ENCODE results near the gene PDE2A. TPM values are rescaled to one million over a fixed set of nuclear protein-coding genes. Genes with fewer than 3 reads are reported as not detected.

The PDE2A gene
- total RNA-seq, 1 donor from 2014 or later, result 4.0 TPM

DNA sequence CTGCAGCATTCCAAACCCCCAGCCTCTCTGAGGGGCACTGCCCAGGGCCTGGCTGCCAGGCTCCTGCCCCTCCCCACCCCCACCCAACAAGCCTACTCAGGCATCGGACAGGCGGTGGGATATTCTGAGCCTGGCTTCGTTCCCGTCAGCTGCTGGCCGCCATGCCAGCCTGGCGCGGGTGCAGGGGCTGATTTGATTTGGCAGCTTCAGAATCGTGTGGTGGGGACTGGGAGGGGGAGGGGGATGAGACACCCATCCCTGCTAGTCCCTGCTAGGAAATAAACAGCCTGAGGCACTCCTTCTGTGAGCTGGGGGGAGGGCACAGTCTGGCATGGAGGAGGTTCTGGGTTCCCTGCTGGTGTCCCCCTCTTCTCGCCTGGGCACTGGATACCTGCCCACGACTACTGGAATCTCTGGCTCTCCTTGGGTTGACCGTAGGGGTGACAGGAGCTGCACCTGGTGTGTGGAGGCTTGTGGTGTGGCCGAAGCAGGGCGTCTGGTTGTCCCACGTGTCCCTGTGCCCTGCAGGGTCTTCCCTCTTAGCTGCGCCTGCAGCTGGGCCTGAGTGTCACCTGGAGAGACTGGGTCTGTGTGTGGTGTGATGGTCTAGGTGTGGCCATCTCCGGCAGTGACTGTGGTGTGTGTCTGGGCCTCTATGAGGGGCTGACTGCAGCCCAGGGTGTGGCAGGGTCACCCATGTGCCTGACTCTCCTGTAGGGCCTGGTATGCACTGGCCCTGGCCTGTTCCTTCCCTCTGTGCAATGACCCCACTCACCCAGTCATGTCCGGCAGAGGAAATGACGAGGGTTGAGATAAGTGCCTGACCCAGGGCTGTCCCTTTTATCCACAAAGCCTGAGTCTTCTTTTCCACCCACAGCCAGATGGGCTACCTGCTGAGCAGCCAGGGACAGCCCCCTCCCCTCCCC is 42.2 kb downstream of the PDE2A start:
- H3K27ac Mint-ChIP-seq, result no peak overlapping the region
- TF ChIP-seq, protein P1, sequence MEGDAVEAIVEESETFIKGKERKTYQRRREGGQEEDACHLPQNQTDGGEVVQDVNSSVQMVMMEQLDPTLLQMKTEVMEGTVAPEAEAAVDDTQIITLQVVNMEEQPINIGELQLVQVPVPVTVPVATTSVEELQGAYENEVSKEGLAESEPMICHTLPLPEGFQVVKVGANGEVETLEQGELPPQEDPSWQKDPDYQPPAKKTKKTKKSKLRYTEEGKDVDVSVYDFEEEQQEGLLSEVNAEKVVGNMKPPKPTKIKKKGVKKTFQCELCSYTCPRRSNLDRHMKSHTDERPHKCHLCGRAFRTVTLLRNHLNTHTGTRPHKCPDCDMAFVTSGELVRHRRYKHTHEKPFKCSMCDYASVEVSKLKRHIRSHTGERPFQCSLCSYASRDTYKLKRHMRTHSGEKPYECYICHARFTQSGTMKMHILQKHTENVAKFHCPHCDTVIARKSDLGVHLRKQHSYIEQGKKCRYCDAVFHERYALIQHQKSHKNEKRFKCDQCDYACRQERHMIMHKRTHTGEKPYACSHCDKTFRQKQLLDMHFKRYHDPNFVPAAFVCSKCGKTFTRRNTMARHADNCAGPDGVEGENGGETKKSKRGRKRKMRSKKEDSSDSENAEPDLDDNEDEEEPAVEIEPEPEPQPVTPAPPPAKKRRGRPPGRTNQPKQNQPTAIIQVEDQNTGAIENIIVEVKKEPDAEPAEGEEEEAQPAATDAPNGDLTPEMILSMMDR (IDR thresholded peaks at IDR 0.05; ENCODE audit: unreplicated experiment), result no peak
- H3K9me3 Mint-ChIP-seq (ENCODE audit: low read depth), result no peaks in the 10 kb centered on the region
- H3K27me3 Mint-ChIP-seq, result peaks cover 51% of the 10 kb centered on the region
- H3K36me3 Mint-ChIP-seq (ENCODE audit: insufficient read depth), result no peaks in the 10 kb centered on the region
- no peaks in the 10 kb centered on the region for H3K4me1 Mint-ChIP-seq (ENCODE audit: low read depth)
- DNase-seq (ENCODE audit: low spot score, unreplicated experiment), result no peak
- no peak overlapping the region for H3K4me3 Mint-ChIP-seq (ENCODE audit: low read depth)

GRCh38 chr11:72630104-72630852 is 43.9 kb downstream of the PDE2A start:
- TF ChIP-seq, protein P1 (IDR thresholded peaks at IDR 0.05; ENCODE audit: unreplicated experiment), result no peak
- Mint-ChIP-seq H3K4me1 (ENCODE audit: low read depth) (peaks cover 3% of the 10 kb centered on the region), H3K27ac (no peak overlapping the region), H3K9me3 (ENCODE audit: low read depth) (no peaks in the 10 kb centered on the region), H3K27me3 (peaks cover 36% of the 10 kb centered on the region), H3K36me3 (ENCODE audit: insufficient read depth) (no peaks in the 10 kb centered on the region), H3K4me3 (ENCODE audit: low read depth) (no peak overlapping the region)
- DNase-seq (ENCODE audit: low spot score, unreplicated experiment), result no peak

DNA sequence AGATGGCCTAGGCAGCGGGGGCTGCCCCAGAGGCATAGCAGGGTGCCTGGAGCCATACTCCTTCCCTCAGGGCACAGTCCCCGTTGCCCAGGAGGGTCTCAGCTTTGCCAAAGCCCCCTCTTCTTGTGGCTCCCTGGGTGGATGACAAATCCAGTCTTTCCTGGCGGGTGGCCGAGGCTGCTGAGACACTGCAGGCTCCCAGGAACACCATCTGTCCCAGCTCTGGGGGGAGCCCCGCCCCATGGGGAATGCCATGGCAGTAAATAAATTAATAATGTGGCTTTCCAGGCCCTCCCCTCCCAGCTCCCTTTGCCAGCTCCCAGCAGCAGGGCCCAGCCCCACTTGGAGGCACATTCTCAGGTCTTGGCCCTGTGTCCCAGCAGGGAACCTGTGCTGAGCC is 45.0 kb downstream of the PDE2A start:
- Mint-ChIP-seq H3K4me3 (ENCODE audit: low read depth) (no peak overlapping the region), H3K27ac (no peak overlapping the region), H3K4me1 (ENCODE audit: low read depth) (peaks cover 3% of the 10 kb centered on the region), H3K36me3 (ENCODE audit: insufficient read depth) (no peaks in the 10 kb centered on the region), H3K9me3 (ENCODE audit: low read depth) (no peaks in the 10 kb centered on the region), H3K27me3 (peaks cover 34% of the 10 kb centered on the region)
- no peak for DNase-seq (ENCODE audit: low spot score, unreplicated experiment)
- TF ChIP-seq, protein P1 (IDR thresholded peaks at IDR 0.05; ENCODE audit: unreplicated experiment), result no peak

- Mint-ChIP-seq H3K4me3 (ENCODE audit: low read depth) (no peak overlapping the region), H3K27me3 (peaks cover 40% of the 10 kb centered on the region), H3K4me1 (ENCODE audit: low read depth) (peaks cover 3% of the 10 kb centered on the region), H3K36me3 (ENCODE audit: insufficient read depth) (no peaks in the 10 kb centered on the region), H3K27ac (no peak overlapping the region), H3K9me3 (ENCODE audit: low read depth) (no peaks in the 10 kb centered on the region)
- no peak for DNase-seq (ENCODE audit: low spot score, unreplicated experiment)
- TF ChIP-seq, protein P1 (IDR thresholded peaks at IDR 0.05; ENCODE audit: unreplicated experiment), result no peak
Observed at GRCh38 chr11:72627594-72628281, 46.5 kb downstream of the PDE2A start.

DNA sequence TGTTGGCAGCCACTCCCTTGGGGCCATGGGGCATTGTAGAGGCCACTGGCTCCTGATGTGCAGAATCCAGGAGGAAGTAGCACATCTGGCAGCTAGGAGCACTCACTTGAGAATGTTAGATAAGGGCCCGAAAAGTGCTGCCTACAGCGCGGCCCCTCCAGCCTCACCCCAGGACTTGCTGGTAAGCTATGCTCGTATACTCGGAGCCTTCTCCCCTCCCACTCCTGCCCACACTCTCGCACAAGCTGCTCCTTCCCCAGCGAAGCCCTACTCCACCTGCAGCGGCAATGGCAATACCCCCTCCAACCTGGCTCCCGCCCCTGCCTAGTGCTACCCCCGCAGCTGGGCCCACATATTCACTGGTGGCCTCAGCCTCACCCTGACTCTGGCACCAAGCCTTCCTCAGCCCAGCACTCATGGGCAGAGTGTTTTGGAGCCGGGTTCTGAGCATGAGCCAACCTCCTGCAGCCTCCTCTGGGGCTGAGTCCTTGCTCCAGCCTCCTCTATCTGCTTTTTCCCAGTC is 47.7 kb downstream of the PDE2A start:
- H3K36me3 Mint-ChIP-seq (ENCODE audit: insufficient read depth), result no peaks in the 10 kb centered on the region
- no peak overlapping the region for H3K27ac Mint-ChIP-seq
- peaks cover 3% of the 10 kb centered on the region for H3K4me1 Mint-ChIP-seq (ENCODE audit: low read depth)
- DNase-seq (ENCODE audit: low spot score, unreplicated experiment), result no peak
- no peaks in the 10 kb centered on the region for H3K9me3 Mint-ChIP-seq (ENCODE audit: low read depth)
- TF ChIP-seq, protein P1 (IDR thresholded peaks at IDR 0.05; ENCODE audit: unreplicated experiment), result no peak
- peaks cover 44% of the 10 kb centered on the region for H3K27me3 Mint-ChIP-seq
- no peak overlapping the region for H3K4me3 Mint-ChIP-seq (ENCODE audit: low read depth)

Data from progenitor cell of endocrine pancreas (in vitro differentiated cells).